ENCODE results near the gene PPP1R37.

PPP1R37 gene

DNA sequence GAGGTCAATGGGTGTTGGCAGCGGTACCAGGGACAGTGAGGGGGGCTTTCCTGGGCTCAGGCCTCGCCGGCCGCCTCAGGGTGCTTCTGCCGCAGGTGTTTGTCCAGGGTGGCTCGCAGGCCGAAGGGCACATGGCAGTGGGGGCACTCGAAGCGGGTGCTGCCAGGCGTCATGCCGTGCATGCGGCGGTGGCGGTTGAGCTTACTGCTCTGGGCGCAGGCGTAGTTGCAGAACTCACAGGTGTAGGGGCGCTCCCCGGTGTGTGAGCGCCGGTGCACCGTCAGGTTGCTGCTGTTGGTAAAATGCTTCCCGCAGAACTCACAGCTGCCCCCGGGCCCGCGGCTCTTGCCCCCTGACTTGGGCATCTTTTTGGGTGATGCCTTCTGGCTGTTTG, 21.4 kb upstream of the PPP1R37 start:
- DNase-seq = no peak

DNA sequence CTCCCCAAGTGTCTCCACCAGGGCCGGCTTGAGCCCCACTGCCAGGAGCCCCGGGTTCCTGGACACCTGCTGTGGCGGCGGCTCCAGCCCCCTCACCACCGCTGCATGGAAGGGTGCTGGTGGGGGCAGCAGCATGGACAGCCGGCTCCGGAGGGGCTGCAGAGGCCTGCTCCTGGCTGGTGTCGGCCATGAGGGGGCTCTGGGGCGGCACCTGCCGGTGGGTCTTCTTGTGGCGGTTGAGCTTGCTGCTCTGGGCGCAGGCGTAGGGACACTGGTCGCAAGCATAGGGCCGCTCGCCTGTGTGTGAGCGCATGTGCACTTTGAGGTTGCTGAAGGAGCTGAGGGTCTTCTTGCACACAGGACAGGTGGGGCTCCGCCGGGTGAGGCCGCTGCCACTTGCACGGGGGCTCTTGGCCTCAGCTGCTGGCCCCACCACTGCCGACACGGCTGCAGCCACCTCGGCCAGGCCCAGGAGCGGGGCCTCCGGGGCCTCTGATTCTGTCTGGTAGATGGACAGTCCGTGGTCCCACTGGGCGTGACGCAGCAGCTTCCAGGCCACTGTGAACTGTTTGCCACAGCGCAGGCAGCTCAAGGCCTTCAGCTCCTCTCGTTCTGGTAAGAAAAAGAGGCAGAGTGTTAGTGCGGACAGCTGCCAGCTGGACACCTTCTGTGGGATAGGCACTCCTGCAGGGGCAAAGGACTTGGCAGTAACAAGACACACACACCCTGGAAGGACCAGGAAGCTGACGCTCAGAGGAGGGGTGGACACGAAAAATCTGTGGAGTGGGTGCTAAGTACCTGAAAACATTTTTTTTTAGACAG, 20.8 kb upstream of the PPP1R37 start:
- no peak for DNase-seq

DNA sequence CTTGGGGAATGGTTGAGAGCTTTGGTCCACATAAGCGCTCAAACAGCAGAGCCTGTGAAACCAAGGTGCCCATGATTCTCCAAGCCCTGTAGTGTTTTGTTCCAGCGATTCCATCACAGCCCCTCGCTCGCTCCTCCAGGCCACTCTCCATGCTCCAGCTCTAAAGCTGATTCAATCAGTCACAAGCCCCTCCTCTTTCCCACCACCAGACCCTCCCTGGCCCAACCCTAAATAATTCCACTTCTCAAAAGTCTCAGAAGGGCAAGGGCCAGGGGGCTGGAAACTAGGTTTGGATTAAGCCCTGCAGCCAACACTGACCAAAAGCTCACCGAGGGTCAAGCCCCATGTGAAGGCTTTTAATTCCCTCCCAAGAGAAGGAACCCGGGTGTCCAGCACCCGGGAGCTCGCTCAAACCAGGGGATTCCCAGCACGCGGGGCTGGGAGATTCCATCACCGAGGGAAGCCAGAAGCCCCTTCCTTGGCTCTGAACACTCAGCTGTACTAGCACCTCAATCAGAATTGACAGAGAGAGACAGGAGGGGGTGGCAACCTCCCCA, 18.2 kb upstream of the PPP1R37 start:
- DNase-seq = no peak

DNA sequence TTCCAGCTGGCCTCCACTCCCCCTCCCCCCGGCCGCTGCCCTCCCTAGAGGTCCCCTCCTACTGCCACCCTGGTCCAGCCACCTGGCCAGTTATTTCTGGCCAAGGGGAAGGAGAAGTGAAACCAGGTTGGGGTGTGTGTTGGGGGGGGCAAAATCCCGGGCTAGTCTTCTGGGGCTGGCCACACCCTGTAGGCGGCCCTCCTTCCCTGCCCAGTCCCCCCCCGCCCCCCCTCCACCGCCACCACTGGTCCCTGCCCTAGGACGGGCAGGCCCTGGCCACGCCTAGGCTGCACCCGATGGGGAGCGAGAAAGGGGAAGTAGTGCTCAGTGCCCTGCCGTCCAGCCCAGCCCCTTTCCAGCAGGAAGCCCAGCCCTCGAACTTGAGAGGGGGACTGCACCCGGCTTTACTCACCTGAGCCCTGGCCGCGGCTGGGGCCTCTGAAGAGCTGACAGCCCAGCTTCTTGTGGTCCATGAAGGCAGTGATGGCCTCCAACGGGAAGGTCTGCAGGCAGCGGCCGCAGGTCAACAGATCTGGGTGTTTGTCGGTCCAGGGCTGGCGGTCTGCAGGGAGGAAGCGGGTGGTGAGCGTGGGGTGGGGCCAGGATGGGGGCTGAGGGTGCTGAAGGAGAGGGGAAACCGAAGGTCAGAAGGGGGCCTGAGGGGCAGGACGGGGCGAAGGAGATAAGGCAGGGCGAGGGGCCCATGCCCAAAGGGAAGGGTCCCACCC, 17.5 kb upstream of the PPP1R37 start:
- DNase-seq = no peak

DNA sequence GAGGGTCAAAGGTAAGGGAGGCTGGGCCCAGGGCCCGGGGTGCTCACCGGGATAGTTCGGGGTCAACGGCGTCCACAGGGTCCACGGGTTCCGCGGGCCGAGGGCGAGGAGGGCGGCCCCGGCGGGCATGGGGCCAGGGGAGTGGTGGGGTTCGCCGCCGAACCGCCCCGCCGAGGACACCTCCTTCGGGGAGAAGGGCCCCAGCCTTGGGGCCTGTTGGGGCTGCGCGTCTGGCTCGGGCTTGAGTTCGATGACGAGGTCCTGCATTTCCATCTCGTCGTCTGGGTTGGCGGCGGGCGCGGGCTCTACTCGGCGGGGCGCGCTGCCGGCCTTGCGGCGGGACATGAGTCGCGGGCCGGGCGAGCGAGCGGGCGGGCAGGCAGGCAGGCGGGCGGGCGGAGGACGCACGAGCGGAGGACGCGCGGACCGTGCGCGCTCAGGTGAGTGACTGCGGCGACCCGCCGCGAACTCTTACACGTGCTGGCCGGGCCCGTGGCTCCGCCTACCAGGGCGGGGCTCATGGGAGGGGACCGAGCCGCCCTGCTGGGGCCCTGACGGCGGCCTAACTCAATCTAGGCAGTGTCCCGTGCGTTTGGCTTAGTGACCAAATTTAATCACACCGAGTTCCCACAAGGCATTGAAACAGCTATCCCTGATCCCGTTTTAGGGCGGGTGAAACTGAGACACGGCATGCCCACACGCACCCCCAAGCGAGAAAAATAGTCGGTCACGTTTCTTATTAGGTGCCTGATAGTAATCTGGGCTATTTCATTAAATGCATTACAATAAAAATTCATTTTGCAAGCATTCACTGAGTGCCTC, 16.7 kb upstream of the PPP1R37 start, which contains the start of gene ZNF296:
Gene ZNF296, minus strand, starts transcription at position 450 of the 822 bp plus-strand sequence. Its CDS starts 105 bp downstream, at position 345.
- peak; percentile 16 for DNase-seq

DNA sequence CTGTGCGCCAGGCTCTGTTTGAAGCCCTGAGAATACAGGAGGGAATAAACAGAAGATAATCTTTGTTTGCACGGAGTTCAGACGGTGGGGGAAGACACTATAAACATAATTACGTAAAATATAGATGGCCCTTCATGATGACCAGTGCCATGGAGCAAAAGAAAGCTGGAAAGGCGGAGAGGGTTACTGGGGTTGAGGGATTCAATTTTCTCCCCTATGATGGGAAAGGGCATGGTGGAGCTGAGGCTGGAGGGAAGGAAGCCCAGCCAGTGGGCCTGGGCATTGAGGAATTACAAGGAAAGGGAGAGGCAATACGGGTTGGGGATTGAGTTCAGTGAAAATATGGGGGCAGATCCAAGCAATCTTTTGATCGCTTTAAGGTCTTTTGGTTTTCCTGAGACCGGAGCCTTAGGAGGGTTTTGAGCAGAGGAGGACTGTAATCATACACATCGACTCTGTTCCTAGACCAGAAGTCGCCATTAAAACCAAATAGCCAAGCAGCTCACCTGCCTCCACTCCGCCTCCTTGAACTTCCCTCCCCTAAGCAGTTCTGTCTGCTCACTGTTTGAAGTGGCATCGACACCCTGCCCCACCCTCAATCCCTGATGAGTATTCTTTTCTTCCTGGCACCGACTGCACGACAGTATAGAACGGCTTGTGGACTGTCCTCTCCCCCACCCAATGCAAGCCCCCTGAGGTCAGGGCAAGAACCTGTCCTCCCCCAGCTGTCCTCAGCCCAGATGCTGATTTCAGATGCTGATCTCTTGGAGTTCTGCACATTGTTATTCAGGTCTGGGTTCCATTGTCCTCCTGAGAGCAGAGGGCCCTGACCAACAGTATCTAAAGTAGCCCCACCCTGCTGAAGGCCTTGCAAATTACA, 15.9 kb upstream of the PPP1R37 start:
- no peak for DNase-seq

DNA sequence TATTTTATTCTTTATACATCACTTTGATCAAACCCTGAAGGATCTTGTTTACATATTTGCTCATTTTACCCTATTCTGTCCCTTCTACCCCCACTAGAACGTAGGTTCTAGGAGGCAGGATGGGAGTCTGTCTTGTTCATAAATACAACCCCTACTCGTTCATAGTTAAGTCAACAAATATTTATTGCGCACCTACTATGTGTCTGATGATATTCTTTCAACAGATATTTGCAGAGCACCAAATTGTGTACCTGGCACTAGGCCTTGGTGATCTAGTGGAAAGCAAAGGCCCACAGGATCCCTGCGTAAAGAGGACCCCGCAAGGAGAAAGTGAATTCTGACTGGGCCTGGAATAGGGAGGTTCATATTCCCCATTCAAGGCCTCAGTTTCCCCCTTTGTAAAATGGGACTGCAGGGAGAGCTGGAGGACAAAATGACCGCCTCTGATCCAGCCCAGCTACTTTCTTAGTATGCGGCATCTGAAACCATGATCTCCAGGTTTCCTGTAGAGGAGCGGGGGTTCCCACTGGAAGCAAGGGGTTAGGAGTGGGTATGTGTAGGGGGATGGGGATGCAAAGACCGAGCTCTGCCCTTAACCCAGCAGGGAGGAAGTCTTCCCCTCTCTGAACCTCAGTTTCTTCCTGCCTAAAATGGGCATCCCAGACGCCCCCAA, 14.5 kb upstream of the PPP1R37 start:
- no peak for DNase-seq

DNA sequence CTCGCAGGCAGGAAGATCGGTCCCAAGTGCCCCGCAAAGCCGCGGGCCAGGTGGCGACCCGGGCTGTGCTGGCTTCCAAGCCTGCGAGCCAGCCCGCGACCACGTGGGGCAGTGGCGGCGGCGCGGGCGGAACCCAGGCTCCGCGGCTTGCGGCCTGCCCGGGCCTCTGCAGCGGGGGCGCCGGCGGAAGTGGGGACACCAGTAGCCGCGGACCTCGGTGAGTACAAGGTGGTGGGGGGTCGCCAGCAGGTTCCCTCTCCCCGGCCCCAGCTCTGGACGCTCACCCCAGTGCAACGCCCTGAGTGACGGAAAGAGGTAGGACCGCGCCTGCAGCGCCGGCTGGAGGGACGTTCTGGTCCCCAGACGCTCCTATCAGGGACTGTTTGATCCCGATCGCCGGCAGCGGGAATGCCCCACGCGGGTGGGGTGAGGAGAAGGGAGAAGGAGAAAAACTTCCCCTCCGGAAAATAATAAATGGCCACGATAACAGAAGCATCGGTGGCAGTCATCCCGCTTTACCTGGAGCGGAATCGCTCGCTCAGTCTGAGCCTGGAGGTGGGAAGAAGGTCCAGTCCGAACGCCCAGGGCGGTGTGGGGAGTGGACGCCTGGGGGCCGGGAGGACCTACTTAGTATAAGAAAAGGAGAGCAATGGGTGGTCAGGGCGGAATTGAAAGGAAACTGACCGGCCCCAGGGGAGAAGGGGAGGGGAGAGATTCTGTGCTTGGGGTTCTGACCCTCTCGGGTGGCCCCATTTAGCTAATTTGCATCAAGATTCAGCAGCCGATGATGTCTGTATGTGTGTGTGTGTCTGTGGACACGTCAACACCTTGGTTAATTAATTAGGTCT, 13.7 kb upstream of the PPP1R37 start, which contains the start of gene GEMIN7:
Gene GEMIN7, plus strand, starts transcription at position 198 of the 848 bp plus-strand sequence. CDS start 10,855 bp downstream, outside the sequence.
- peak; percentile 67 for DNase-seq

DNA sequence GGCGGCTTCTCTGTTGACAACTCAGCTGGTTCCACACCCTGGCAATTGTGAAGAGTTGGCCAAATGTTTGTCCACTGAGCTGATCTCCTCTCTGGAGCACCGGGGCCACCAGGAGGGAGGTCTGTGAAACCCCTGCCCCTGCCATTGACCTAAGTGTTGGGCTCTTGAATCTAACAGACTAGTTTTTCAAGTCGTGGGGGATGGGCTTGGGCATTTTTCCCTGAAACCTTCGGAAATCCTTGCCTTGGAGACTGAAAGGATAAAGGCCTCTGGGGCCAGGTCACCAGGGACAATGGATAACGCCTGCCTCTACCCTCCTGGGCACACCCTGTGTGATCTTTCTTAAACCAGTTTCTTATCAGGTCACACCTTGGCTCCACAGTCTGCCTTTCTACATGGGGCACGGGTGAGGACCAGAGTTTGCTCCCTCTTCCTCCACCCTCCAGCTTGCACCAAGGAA, 13.0 kb upstream of the PPP1R37 start:
- DNase-seq = no peak

DNA sequence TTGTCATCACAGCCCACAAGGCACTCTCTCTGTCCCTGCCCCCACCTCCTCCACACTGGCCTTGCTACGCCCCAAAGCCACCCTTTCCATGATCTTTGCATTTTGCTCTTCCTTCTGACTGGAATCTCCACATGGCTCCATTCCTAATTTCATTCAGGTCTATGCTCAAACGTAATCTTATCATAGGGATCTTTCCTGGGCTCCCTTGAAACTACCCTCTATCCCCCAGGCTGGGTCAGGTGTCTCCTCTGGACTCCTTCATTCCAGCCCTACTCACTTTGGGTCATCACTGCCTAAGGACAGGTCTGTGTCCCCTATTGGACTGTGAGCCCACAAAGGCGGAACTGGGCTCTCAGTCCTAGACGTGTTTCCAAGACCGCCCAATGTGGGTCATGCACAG, 10.8 kb upstream of the PPP1R37 start:
- DNase-seq = no peak

DNA sequence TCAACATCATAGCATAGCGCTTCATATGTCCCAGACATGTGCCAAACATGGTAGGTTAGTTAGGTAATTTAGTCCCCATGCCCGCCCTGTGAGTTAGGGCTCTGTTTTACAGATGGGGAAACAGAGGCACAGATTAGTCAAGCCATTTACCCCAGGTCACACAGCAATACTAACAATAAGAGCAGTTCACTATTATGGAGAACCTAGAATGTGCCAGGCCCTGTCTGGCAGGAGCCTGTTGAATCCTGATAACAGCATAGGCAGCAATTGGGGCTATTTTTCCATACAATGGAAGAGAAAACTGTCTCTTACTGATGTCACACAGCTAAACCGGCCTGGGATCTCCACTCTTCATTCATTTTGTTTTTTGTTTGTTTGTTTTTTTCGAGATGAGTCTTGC, 6.5 kb upstream of the PPP1R37 start:
- no peak for DNase-seq

DNA sequence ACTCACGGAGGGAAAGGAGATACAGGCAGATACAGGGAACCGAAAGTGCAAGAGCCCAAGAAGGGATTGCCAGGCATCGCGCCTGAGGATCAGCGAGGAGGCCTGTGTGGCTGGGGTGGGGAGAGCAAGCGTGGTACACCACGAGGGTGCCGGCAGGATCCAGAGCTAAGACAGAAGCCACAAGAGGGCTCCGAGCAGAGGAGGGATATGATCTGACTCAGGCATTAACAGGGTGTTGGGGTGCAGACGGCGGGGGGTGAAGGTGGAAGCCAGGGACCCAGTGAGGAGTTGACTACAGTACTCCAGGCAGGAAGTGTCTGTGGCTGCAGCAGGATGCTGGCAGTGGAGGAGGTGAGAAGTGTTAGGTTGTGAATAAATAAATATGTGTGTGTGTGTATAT, 5.4 kb upstream of the PPP1R37 start:
- no peak for DNase-seq

DNA sequence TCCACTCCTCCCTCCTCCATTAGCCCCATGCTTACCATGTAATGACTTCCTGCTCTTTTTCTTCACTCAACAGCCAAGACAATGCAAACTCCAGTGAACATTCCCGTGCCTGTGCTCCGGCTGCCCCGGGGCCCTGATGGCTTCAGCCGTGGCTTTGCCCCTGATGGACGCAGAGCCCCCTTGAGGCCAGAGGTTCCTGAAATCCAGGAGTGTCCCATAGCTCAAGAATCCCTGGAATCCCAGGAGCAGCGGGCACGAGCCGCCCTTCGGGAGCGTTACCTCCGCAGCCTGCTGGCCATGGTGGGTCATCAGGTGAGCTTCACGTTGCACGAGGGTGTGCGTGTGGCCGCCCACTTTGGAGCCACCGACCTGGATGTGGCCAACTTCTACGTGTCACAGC, 2.9 kb upstream of the PPP1R37 start:
- no peak for DNase-seq

DNA sequence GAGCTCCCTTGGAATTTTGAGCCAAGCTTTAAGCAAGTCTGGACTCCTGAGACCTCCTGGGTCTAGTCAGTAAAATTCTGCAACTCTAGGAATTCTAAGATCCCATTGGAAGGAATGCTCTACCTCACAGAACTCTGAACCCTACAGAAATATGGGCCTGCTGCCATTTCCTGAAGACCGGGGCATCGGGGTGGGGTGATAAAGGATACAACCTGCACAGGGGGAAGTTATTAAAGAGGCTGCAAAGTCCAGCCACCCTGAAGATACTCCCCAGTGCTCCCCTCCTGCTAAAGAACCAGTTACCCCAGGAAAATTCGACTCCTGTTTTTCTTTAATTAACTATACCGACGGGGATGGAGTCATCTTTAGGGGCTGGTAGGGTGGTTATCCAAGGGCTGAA, 2.4 kb upstream of the PPP1R37 start:
- no peak for DNase-seq

DNA sequence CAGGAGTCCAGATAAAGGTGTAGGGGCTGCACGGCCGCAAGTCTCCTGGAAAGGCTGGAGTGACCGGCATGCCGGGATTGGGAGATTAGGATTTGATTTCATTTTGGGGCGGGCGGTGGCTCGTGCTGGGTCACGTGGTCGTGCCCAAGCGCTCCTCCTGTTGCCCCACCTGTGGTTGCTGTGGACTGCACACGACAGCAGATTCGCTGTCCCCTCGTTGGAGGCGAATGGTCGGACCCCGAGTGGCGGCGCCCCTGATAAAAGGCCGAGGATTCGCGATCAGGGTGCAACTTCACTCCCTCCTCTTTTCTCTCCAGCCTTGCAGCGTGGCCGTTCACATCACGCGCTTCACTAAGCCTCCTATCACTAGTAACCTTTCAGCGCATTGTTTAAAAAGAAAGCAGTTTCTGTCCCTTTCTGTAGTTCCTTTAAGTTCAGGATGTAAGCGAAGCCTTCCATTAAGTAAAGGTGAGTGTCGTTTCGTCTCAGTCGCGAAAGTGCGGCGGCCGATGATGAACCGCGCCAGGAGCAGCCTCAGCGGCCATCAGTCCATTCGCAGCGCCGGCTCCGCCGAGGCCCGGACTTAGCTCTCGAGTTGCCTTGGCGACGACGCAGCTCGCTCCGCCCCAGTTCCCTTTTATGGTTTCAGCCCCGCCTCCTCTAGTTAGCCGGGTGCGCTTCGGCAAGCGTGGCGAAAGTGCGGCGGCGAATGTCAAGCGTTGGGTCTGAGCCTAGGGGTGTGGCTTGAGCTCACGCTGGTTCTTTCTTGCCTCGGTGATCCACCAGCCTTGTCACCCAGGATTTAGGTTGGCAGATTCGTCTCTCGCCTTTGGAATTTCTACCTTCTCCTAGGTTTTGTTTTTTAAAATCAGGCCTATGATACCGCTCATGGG, 1.7 kb upstream of the PPP1R37 start:
- DNase-seq = peak; percentile 97

DNA sequence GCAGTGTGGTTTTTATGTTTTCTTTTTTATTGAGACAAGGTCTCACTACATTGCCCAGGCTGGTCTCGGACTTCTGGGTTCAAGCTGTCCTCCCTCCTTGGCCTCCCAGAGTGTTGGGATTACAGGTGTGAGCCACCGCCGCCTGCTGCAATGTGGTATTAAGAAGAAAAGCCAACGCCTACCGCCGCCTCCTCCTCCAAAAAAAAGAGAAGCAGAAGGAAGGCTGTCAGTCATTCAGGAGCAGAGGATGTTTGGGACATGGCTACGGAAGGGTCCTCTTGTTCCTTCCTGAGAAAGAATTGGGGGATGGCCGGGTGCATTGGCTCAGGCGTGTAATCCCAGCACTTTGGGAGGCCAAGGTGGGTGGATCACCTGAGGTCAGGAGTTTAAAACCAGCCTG, 1.2 kb downstream of the PPP1R37 start:
- no peak for DNase-seq

DNA sequence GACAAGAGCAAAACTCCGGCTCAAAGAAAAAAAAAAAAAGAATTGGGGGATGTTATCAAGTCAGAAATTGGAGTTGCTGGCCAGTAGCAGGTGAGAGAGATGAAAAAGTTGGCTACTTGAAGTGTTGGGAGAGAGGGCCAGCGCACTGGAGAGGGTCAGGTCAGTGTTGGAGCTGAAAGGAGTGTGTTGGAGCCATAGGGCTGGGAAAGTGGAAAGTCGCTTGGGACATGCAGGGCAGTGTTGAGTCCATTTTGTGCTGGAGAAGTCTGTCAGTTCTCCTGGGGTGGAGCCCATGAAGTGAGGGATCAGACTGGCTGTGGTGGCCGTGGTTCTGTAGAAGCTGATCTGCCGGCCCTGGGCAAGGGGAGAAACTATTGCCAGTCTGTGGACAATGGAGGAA, 1.7 kb downstream of the PPP1R37 start:
- DNase-seq = no peak

DNA sequence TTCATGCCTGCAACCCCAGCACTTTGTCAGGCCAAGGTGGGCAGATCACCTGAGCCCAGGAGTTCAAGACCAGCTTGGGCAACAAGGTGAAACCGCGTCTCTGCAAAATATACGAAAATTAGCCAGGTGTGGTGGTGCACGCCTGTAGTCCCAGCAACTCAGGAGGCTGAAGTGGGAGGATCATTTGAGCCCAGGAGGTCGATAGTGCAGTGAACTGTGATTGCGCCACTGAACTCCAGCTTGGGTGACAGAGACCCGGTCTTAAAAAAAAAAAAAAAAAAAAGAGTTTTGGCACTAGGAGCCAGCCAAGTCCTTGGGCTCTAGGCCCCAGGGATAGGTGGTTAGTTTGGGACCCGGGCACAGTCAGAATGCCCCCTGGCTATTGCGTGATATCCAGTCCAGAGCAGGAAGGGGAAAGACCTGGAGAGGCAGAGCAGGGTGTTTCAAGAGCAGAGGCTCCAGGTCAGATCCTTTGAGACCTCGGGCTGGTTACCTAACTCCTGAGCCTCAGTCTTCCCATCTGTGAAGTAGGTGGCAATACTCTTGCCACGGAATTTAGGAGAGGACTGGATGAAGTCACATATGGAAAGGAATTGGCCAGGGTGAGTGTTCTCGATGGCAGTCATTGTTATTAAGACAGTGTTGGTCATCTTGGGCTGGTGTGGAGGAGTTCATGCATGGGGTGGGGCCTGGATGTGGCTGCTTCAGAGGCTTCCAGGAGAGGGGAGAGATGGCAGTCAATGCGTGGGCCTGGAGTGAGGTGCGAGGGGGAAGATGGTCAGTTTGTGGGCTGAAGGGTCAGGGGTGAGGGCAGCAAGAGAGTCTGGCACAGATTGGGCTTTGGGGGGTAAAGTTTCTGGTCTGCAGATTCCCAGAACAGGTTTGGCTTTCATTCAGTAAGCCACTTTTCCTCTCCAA, 2.8 kb downstream of the PPP1R37 start:
- no peak for DNase-seq
